Ascending aorta (tissue), 2 donors: Measurements from ENCODE around the gene C6. TPM values are rescaled to one million over a fixed set of nuclear protein-coding genes. Genes with fewer than 3 reads are reported as not detected.

Experiments
- DNase-seq, 2 donors: peaks; one replicate each; pipeline ENCODE4 v3.0.0-alpha.2; 2019; ENCODE audit warnings: low spot score in 2 of 2
- H3K27ac ChIP-seq, 2 donors: fragments of 200-600 bp; sonication (generic); one replicate each; pipeline ENCODE4 v1.5.1; 2016 to 2017; ENCODE audit warnings: mild to moderate bottlenecking in 1 of 2
- H3K27me3 ChIP-seq: fragments of 200-600 bp; sonication (generic); one replicate; pipeline ENCODE4 v1.5.1; 2017
- H3K36me3 ChIP-seq, 2 donors: fragments of 200-600 bp; sonication (generic); one replicate each; pipeline ENCODE4 v1.5.1; 2016
- H3K4me1 ChIP-seq, 2 donors: fragments of 200-600 bp; sonication (generic); one replicate each; pipeline ENCODE4 v1.5.1; 2016 to 2017; ENCODE audit warnings: mild to moderate bottlenecking in 1 of 2
- H3K4me3 ChIP-seq, 2 donors: fragments of 200-600 bp; sonication (generic); one replicate each; pipeline ENCODE4 v1.5.1; 2016 to 2017; ENCODE audit warnings: mild to moderate bottlenecking in 1 of 2
- H3K9me3 ChIP-seq, 2 donors: fragments of 200-600 bp; sonication (generic); one replicate each; pipeline ENCODE4 v1.5.1; 2016
- CTCF ChIP-seq, 3 experiments: fragments of 200-600 bp in 2 of 3; fragments of 450-650 bp in 1 of 3; sonication (generic) in 2 of 3; IDR thresholded peaks; one replicate each; pipeline ENCODE4 v1.5.1; 2016 to 2019; ENCODE audit warnings: antibody characterized with exemption in 3 of 3, mild to moderate bottlenecking in 1 of 3, moderate library complexity in 1 of 3
- intact Hi-C: fragments of 100-400 bp; cut with DNase I; formaldehyde crosslinking; loops from one replicate; pipeline ENCODE4 v1.15.1; 2023
- total RNA-seq: library from RNA; depleted of rRNA; stranded (reverse); fragments of >200 nt; gene quantifications from one replicate; pipeline ENCODE4 v1.1.0, GENCODE V29; 2016

The C6 gene
- total RNA-seq, 1 donor from 2014 or later = 1.9 TPM

GRCh38 chr5:41120600-41120999, 92.7 kb downstream of the C6 start:
- H3K27me3 ChIP-seq = no peaks in the 10 kb centered on the region
- H3K36me3 ChIP-seq = no peaks in the 10 kb centered on the region
- TF ChIP-seq CTCF (IDR thresholded peaks at IDR 0.05) = no peak
- H3K9me3 ChIP-seq = no peaks in the 10 kb centered on the region
- intact Hi-C loops = no loop called here
- H3K4me1 ChIP-seq = no peaks in the 10 kb centered on the region
- no peak overlapping the region for H3K4me3 ChIP-seq
- no peak overlapping the region for H3K27ac ChIP-seq
- no peak for DNase-seq

- Histone ChIP-seq H3K27ac (no peak overlapping the region), H3K36me3 (no peaks in the 10 kb centered on the region), H3K4me3 (no peak overlapping the region), H3K9me3 (no peaks in the 10 kb centered on the region), H3K27me3 (no peaks in the 10 kb centered on the region), H3K4me1 (no peaks in the 10 kb centered on the region)
- no peak for DNase-seq
- TF ChIP-seq CTCF (IDR thresholded peaks at IDR 0.05) = no peak
- intact Hi-C loops = no loop called here
These were observed 95.2 kb downstream of the C6 start for GRCh38 chr5:41118177-41118576.

GRCh38 chr5:41115281-41115680, 98.1 kb downstream of the C6 start:
- DNase-seq = no peak
- Histone ChIP-seq H3K27ac (no peak overlapping the region), H3K4me1 (no peaks in the 10 kb centered on the region), H3K27me3 (no peaks in the 10 kb centered on the region), H3K4me3 (no peak overlapping the region), H3K9me3 (no peaks in the 10 kb centered on the region), H3K36me3 (no peaks in the 10 kb centered on the region)
- intact Hi-C loops = no loop called here
- TF ChIP-seq CTCF (IDR thresholded peaks at IDR 0.05) = no peak

GRCh38 chr5:41112486-41113455, 100.6 kb downstream of the C6 start:
- H3K36me3 ChIP-seq = no peaks in the 10 kb centered on the region
- no peak for DNase-seq
- no peak overlapping the region for H3K27ac ChIP-seq
- no peak overlapping the region for H3K4me3 ChIP-seq
- no peak for TF ChIP-seq CTCF (IDR thresholded peaks at IDR 0.05)
- peaks cover 0 to 2% of the 10 kb centered on the region in 2 donors for H3K9me3 ChIP-seq
- no peaks in the 10 kb centered on the region for H3K4me1 ChIP-seq
- no peaks in the 10 kb centered on the region for H3K27me3 ChIP-seq
- intact Hi-C loops = no loop called here

- H3K4me1 ChIP-seq = no peaks in the 10 kb centered on the region
- intact Hi-C loops = no loop called here
- no peaks in the 10 kb centered on the region for H3K27me3 ChIP-seq
- no peak for TF ChIP-seq CTCF (IDR thresholded peaks at IDR 0.05)
- no peaks in the 10 kb centered on the region for H3K36me3 ChIP-seq
- H3K4me3 ChIP-seq = no peak overlapping the region
- no peak overlapping the region for H3K27ac ChIP-seq
- peaks cover 0 to 2% of the 10 kb centered on the region in 2 donors for H3K9me3 ChIP-seq
- no peak for DNase-seq
These were observed 104.1 kb downstream of the C6 start for GRCh38 chr5:41109186-41109585.
